GM23248 (cell line): ENCODE data around the gene BUD31. TPM values are rescaled to one million over a fixed set of nuclear protein-coding genes. Genes with fewer than 3 reads are reported as not detected.

Experiments
- DNase-seq: peaks from one replicate; pipeline ENCODE4 v3.0.0-alpha.2; 2015
- H2AFZ ChIP-seq: fragments of 200-600 bp; sonication (generic); 2 replicates; pipeline ENCODE4 v1.6.1; 2016; ENCODE audit warnings: antibody characterized with exemption
- H3F3A ChIP-seq: fragments of 200-600 bp; sonication (generic); 2 replicates; pipeline ENCODE4 v1.6.1; 2016; ENCODE audit warnings: mild to moderate bottlenecking, antibody characterized with exemption, mixed run types; ENCODE audit not compliant: insufficient read depth
- H3K27ac ChIP-seq: fragments of 200-600 bp; sonication (generic); 2 replicates; pipeline ENCODE4 v1.5.1; 2016; ENCODE audit warnings: mild to moderate bottlenecking
- H3K27me3 ChIP-seq: fragments of 200-600 bp; sonication (generic); replicated peaks from 2 replicates; pipeline ENCODE4 v1.6.1; 2016; ENCODE audit warnings: mild to moderate bottlenecking; ENCODE audit not compliant: insufficient read depth
- H3K36me3 ChIP-seq: fragments of 200-600 bp; sonication (generic); 2 replicates; pipeline ENCODE4 v1.6.1; 2016; ENCODE audit warnings: low read depth, mild to moderate bottlenecking
- H3K4me1 ChIP-seq: fragments of 200-600 bp; sonication (generic); 2 replicates; pipeline ENCODE4 v1.6.1; 2016; ENCODE audit warnings: mild to moderate bottlenecking; ENCODE audit not compliant: insufficient read depth
- H3K4me2 ChIP-seq: fragments of 200-600 bp; sonication (generic); one replicate; pipeline ENCODE4 v1.6.1; 2016; ENCODE audit warnings: mild to moderate bottlenecking; ENCODE audit not compliant: unreplicated experiment
- H3K4me3 ChIP-seq: fragments of 200-600 bp; sonication (generic); 2 replicates; pipeline ENCODE4 v1.5.1; 2016; ENCODE audit warnings: mild to moderate bottlenecking
- H3K79me2 ChIP-seq: fragments of 200-600 bp; sonication (generic); 2 replicates; pipeline ENCODE4 v1.6.1; 2016; ENCODE audit warnings: mild to moderate bottlenecking; ENCODE audit not compliant: insufficient read depth
- H3K9ac ChIP-seq: fragments of 200-600 bp; sonication (generic); 2 replicates; pipeline ENCODE4 v1.6.1; 2016; ENCODE audit warnings: mild to moderate bottlenecking
- H3K9me2 ChIP-seq: fragments of 200-600 bp; sonication (generic); 2 replicates; pipeline ENCODE4 v1.6.1; 2016; ENCODE audit warnings: mixed run types, mild to moderate bottlenecking, moderate library complexity; ENCODE audit not compliant: insufficient read depth
- H3K9me3 ChIP-seq: fragments of 200-600 bp; sonication (generic); one replicate; pipeline ENCODE4 v1.6.1; 2017; ENCODE audit warnings: low read depth
- H4K20me1 ChIP-seq: fragments of 200-600 bp; sonication (generic); 2 replicates; pipeline ENCODE4 v1.6.0; 2016; ENCODE audit not compliant: insufficient read depth
- EZH2 ChIP-seq: fragments of 200-600 bp; sonication (generic); IDR thresholded peaks from 2 replicates; pipeline ENCODE4 v1.6.1; 2018; ENCODE audit warnings: antibody characterized with exemption, mild to moderate bottlenecking; ENCODE audit not compliant: insufficient read depth, poor library complexity, severe bottlenecking
- EZH2phosphoT487 ChIP-seq: fragments of 200-600 bp; sonication (generic); IDR thresholded peaks from 2 replicates; pipeline ENCODE4 v1.6.1; 2018; ENCODE audit warnings: antibody characterized with exemption, moderate library complexity, mild to moderate bottlenecking, low read depth; ENCODE audit not compliant: insufficient read depth
- WGBS, 2 experiments: methylation state at CpG; one replicate each; pipeline ENCODE4 v1.1.6; 2015 to 2017; ENCODE audit warnings: low lambda C conversion rate in 2 of 2, low coverage in 1 of 2; ENCODE audit errors: missing lambda C conversion rate in 2 of 2; 5-methylcytosine and 5-hydroxymethylcytosine counted together
- in situ Hi-C: fragments of 300-500 bp; cut with MboI; formaldehyde crosslinking; loops from 2 replicates; pipeline ENCODE4 v1.15.0; 2020
- polyA plus RNA-seq: library from polyadenylated mRNA; unstranded; fragments of >200 nt; fragmentation: Nextera tagmentation; extraction: Ambion mirVana; gene quantifications from 2 replicates; pipeline ENCODE4 v1.2.1, GENCODE V29; 2016
- total RNA-seq: library from RNA; depleted of rRNA; stranded (reverse); fragments of >200 nt; shearing (Covaris generic); gene quantifications from 2 replicates; pipeline ENCODE4 v1.2.3, GENCODE V29; 2014

Gene BUD31
- total and polyA plus RNA-seq, 2 experiments from 2014 or later = 71.8 to 318 TPM

GRCh38 chr7:99420213-99420612 is 11.4 kb downstream of the BUD31 start:
- WGBS, 2 experiments = 69 to 77% methylated on average over 4 of the region's 5 CpGs
- Histone ChIP-seq H3K9me2 (no peaks in the 10 kb centered on the region), H3K4me1 (no peaks in the 10 kb centered on the region), H3K27ac (no peak overlapping the region), H2AFZ (no peak overlapping the region), H3K36me3 (peaks cover 39% of the 10 kb centered on the region), H3K9me3 (no peaks in the 10 kb centered on the region), H3F3A (peaks cover 17% of the 10 kb centered on the region), H3K9ac (no peak overlapping the region), H3K4me3 (no peak overlapping the region), H3K4me2 (no peak overlapping the region), H3K27me3 (no peaks in the 10 kb centered on the region), H3K79me2 (peaks cover 31% of the 10 kb centered on the region), H4K20me1 (no peaks in the 10 kb centered on the region)
- no peak for DNase-seq
- in situ Hi-C loops = no loop called here
- no peak for TF ChIP-seq EZH2phosphoT487
- TF ChIP-seq EZH2 = no peak

GRCh38 chr7:99420986-99421385 is 12.2 kb downstream of the BUD31 start:
- H3K36me3 ChIP-seq = peaks cover 36% of the 10 kb centered on the region
- WGBS, 2 experiments = 68 to 69% methylated on average over 7 of the region's 7 CpGs

GRCh38 chr7:99422186-99422585 is 13.4 kb downstream of the BUD31 start:
- in situ Hi-C loops = no loop called here
- Histone ChIP-seq H2AFZ (no peak overlapping the region), H3K27me3 (no peaks in the 10 kb centered on the region), H3K9ac (no peak overlapping the region), H3K4me2 (no peak overlapping the region), H3K9me3 (no peaks in the 10 kb centered on the region), H3K79me2 (peaks cover 16% of the 10 kb centered on the region; the same call in 1 of the 2 replicates), H3K4me1 (no peaks in the 10 kb centered on the region), H3K9me2 (no peaks in the 10 kb centered on the region), H3F3A (peaks cover 16% of the 10 kb centered on the region), H3K27ac (no peak overlapping the region), H3K36me3 (peaks cover 24% of the 10 kb centered on the region; the same call in 1 of the 2 replicates), H4K20me1 (no peaks in the 10 kb centered on the region), H3K4me3 (no peak overlapping the region)
- WGBS, 2 experiments = 84 to 87% methylated on average over 11 of the region's 11 CpGs
- DNase-seq = no peak
- TF ChIP-seq EZH2 (no peak), EZH2phosphoT487 (no peak)

More at GRCh38 chr7:99420986-99421385, 12.2 kb downstream of the BUD31 start:
- Histone ChIP-seq H3K27ac (no peak overlapping the region), H3K27me3 (no peaks in the 10 kb centered on the region), H2AFZ (no peak overlapping the region), H3K79me2 (peaks cover 28% of the 10 kb centered on the region), H4K20me1 (no peaks in the 10 kb centered on the region), H3F3A (peaks cover 16% of the 10 kb centered on the region), H3K9me2 (no peaks in the 10 kb centered on the region), H3K4me1 (no peaks in the 10 kb centered on the region), H3K4me2 (no peak overlapping the region), H3K9me3 (no peaks in the 10 kb centered on the region), H3K4me3 (no peak overlapping the region), H3K9ac (no peak overlapping the region)
- in situ Hi-C loops = no loop called here
- no peak for DNase-seq
- TF ChIP-seq EZH2phosphoT487 = no peak

GRCh38 chr7:99422625-99423024 is 13.9 kb downstream of the BUD31 start:
- 85 to 88% methylated on average over 5 of the region's 5 CpGs for WGBS, 2 experiments
- in situ Hi-C loops = no loop called here
- no peak overlapping the region for H3K9ac ChIP-seq
- H3K27me3 ChIP-seq = no peaks in the 10 kb centered on the region
- no peak overlapping the region for H3K27ac ChIP-seq
- H3K4me2 ChIP-seq = no peak overlapping the region
- peaks cover 16% of the 10 kb centered on the region for H3F3A ChIP-seq
- H3K36me3 ChIP-seq = peaks cover 19% of the 10 kb centered on the region; the same call in 1 of the 2 replicates
- H3K9me3 ChIP-seq = no peaks in the 10 kb centered on the region
- H3K4me1 ChIP-seq = no peaks in the 10 kb centered on the region
- TF ChIP-seq EZH2phosphoT487 = no peak
- TF ChIP-seq EZH2 = no peak
- H2AFZ ChIP-seq = no peak overlapping the region
- peaks cover 11% of the 10 kb centered on the region; the same call in 1 of the 2 replicates for H3K79me2 ChIP-seq
- DNase-seq = no peak
- no peak overlapping the region for H3K4me3 ChIP-seq
- H3K9me2 ChIP-seq = no peaks in the 10 kb centered on the region
- H4K20me1 ChIP-seq = no peaks in the 10 kb centered on the region
